SK-N-SH (cell line): ENCODE results near the gene KBTBD2.

Experiments used
- ELF1 ChIP-seq: IDR thresholded peaks from 2 replicates; pipeline ENCODE4 v1.4.0; 2012
- EZH2phosphoT487 ChIP-seq: fragments of 200-600 bp; sonication (generic); IDR thresholded peaks from 2 replicates; pipeline ENCODE4 v1.6.1; 2017; ENCODE audit warnings: low read depth, mixed run types, mild to moderate bottlenecking, antibody characterized with exemption, moderate library complexity, borderline replicate concordance
- FOXM1 ChIP-seq: IDR thresholded peaks from 2 replicates; pipeline ENCODE4 v1.4.0; 2012; ENCODE audit warnings: low read depth, mild to moderate bottlenecking
- GABPA ChIP-seq: IDR thresholded peaks from 2 replicates; pipeline ENCODE4 v1.4.0; 2012; ENCODE audit warnings: low read depth, mild to moderate bottlenecking
- GATA2 ChIP-seq: sonication (generic); formaldehyde crosslinking; IDR thresholded peaks from 2 replicates; pipeline ENCODE4 v1.5.0; 2020; ENCODE audit warnings: mild to moderate bottlenecking, missing genetic modification reagents
- MXI1 ChIP-seq: IDR thresholded peaks from 2 replicates; pipeline ENCODE4 v1.6.1; 2012; ENCODE audit warnings: mild to moderate bottlenecking, low read depth, low read length, improper control_type of control experiment
- POLR2AphosphoS5 ChIP-seq: IDR thresholded peaks from 2 replicates; pipeline ENCODE4 v1.6.1; 2012; ENCODE audit warnings: low read depth, low read length
- RCOR1 ChIP-seq: fragments of 150-350 bp; IDR thresholded peaks from 2 replicates; pipeline ENCODE4 v1.6.1; 2017; ENCODE audit warnings: antibody characterized with exemption, low read length
- RXRA ChIP-seq: IDR thresholded peaks from 2 replicates; pipeline ENCODE4 v1.4.0; 2012; ENCODE audit warnings: low read depth, mild to moderate bottlenecking, borderline replicate concordance
- TAF1 ChIP-seq: IDR thresholded peaks from 2 replicates; pipeline ENCODE4 v1.6.1; 2012; ENCODE audit warnings: low read depth, mild to moderate bottlenecking, low read length, moderate library complexity, borderline replicate concordance
- TF ChIP-seq, protein P1 (sequence below): fragments of 200-600 bp; sonication (generic); IDR thresholded peaks from 2 replicates; pipeline ENCODE4 v1.6.1; 2017; ENCODE audit warnings: antibody characterized with exemption, mild to moderate bottlenecking, moderate library complexity
- TF ChIP-seq, protein P2 (sequence below): IDR thresholded peaks from 2 replicates; pipeline ENCODE4 v1.6.1; 2012; ENCODE audit warnings: mild to moderate bottlenecking, low read depth, low read length, moderate library complexity

DNA sequence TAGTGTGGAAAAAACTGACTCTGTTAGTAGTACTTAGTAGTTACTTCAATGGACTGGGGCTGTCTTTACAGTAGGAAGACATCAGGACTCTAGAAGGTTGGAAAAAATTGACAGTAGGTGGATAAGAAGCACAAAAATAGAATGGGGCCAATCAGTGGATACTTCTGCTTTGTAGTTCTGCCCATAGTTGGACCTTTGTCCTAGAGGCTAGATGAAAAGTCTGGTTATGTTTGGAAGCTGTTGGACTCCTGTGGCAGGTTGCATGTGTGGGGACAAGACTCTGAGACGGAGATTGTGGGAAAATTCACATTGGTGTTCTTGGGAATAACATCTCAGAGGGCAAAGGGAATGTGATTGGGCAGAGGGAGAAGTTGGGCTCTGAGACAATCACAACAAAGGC is 18.6 kb upstream of the KBTBD2 start:
- no peak for TF ChIP-seq MXI1
- TF ChIP-seq, protein P1, sequence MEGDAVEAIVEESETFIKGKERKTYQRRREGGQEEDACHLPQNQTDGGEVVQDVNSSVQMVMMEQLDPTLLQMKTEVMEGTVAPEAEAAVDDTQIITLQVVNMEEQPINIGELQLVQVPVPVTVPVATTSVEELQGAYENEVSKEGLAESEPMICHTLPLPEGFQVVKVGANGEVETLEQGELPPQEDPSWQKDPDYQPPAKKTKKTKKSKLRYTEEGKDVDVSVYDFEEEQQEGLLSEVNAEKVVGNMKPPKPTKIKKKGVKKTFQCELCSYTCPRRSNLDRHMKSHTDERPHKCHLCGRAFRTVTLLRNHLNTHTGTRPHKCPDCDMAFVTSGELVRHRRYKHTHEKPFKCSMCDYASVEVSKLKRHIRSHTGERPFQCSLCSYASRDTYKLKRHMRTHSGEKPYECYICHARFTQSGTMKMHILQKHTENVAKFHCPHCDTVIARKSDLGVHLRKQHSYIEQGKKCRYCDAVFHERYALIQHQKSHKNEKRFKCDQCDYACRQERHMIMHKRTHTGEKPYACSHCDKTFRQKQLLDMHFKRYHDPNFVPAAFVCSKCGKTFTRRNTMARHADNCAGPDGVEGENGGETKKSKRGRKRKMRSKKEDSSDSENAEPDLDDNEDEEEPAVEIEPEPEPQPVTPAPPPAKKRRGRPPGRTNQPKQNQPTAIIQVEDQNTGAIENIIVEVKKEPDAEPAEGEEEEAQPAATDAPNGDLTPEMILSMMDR: no peak
- no peak for TF ChIP-seq RCOR1
- no peak for TF ChIP-seq GABPA
- no peak for TF ChIP-seq GATA2 (CRISPR knock-in tag)
- TF ChIP-seq, protein P2, sequence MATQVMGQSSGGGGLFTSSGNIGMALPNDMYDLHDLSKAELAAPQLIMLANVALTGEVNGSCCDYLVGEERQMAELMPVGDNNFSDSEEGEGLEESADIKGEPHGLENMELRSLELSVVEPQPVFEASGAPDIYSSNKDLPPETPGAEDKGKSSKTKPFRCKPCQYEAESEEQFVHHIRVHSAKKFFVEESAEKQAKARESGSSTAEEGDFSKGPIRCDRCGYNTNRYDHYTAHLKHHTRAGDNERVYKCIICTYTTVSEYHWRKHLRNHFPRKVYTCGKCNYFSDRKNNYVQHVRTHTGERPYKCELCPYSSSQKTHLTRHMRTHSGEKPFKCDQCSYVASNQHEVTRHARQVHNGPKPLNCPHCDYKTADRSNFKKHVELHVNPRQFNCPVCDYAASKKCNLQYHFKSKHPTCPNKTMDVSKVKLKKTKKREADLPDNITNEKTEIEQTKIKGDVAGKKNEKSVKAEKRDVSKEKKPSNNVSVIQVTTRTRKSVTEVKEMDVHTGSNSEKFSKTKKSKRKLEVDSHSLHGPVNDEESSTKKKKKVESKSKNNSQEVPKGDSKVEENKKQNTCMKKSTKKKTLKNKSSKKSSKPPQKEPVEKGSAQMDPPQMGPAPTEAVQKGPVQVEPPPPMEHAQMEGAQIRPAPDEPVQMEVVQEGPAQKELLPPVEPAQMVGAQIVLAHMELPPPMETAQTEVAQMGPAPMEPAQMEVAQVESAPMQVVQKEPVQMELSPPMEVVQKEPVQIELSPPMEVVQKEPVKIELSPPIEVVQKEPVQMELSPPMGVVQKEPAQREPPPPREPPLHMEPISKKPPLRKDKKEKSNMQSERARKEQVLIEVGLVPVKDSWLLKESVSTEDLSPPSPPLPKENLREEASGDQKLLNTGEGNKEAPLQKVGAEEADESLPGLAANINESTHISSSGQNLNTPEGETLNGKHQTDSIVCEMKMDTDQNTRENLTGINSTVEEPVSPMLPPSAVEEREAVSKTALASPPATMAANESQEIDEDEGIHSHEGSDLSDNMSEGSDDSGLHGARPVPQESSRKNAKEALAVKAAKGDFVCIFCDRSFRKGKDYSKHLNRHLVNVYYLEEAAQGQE: no peak
- TF ChIP-seq EZH2phosphoT487: no peak
- no peak for TF ChIP-seq RXRA
- TF ChIP-seq FOXM1: no peak
- no peak for TF ChIP-seq ELF1
- no peak for TF ChIP-seq POLR2AphosphoS5
- TF ChIP-seq TAF1: no peak
